H1 (cell line): Measurements from ENCODE around the gene TSC22D1. TPM values are rescaled to one million over a fixed set of nuclear protein-coding genes. Genes with fewer than 3 reads are reported as not detected.

Experiments
- CTCF ChIA-PET: fragments of 300-600 bp; sonication (Branson Sonifier 250); formaldehyde crosslinking; loops from one replicate; lab custom pipeline; 2021; ENCODE audit not compliant: partially characterized antibody; lab: Charles Lee
- POLR2A ChIA-PET: fragments of 300-600 bp; sonication (Branson Sonifier 250); formaldehyde crosslinking; loops from one replicate; lab custom pipeline; 2021; ENCODE audit warnings: inconsistent platforms; ENCODE audit not compliant: partially characterized antibody; lab: Charles Lee
- DNase-seq, 2 experiments: peaks; one replicate each; pipeline versions ENCODE4 v3.0.0 to v3.0.0-alpha.2; 2010 to 2022; ENCODE audit warnings: low spot score in 2 of 2, low read depth in 1 of 2, mixed read lengths in 1 of 2
- FAIRE-seq: peaks from 2 replicates; lab custom pipeline; 2011; peaks lifted over from hg19 to GRCh38; lab: Jason Lieb, UNC
- H2AFZ ChIP-seq: 2 replicates; pipeline ENCODE4 v1.8.1; 2012; ENCODE audit warnings: low read length, inconsistent platforms
- H2AK5ac ChIP-seq: 2 replicates; pipeline ENCODE4 v1.6.1; 2013; ENCODE audit warnings: low read depth, low read length
- H2BK120ac ChIP-seq: replicated peaks from 2 replicates; pipeline ENCODE3; 2013; ENCODE audit warnings: low read depth, low read length, inconsistent platforms
- H2BK12ac ChIP-seq: 2 replicates; pipeline ENCODE4 v1.6.1; 2013; ENCODE audit warnings: low read depth, low read length
- H2BK15ac ChIP-seq: 2 replicates; pipeline ENCODE4 v1.6.1; 2013; ENCODE audit warnings: low read length
- H2BK20ac ChIP-seq: 2 replicates; pipeline ENCODE4 v1.6.1; 2013; ENCODE audit warnings: low read length
- H2BK5ac ChIP-seq: 2 replicates; pipeline ENCODE4 v1.6.1; 2013; ENCODE audit warnings: low read depth, low read length
- H3K14ac ChIP-seq: 2 replicates; pipeline ENCODE4 v1.6.1; 2013; ENCODE audit warnings: inconsistent platforms; ENCODE audit not compliant: insufficient read length
- H3K18ac ChIP-seq: 2 replicates; pipeline ENCODE4 v1.6.1; 2013; ENCODE audit warnings: low read length; ENCODE audit errors: extremely low read depth
- H3K23ac ChIP-seq: 2 replicates; pipeline ENCODE4 v1.6.1; 2013; ENCODE audit warnings: inconsistent platforms; ENCODE audit not compliant: insufficient read length
- H3K23me2 ChIP-seq: 2 replicates; pipeline ENCODE4 v1.6.1; 2013; ENCODE audit warnings: low read depth, low read length
- H3K27ac ChIP-seq: 2 replicates; pipeline ENCODE4 v1.6.1; 2011; ENCODE audit warnings: low read depth, low read length, inconsistent platforms
- H3K27me3 ChIP-seq, 4 experiments: replicated peaks in 1 of 4; 1 replicate in 1 of 4; 2 replicates in 3 of 4; pipeline versions ENCODE4 v1.6.1 to v1.8.1; 2011 to 2013; ENCODE audit warnings: low read length in 3 of 4, mild to moderate bottlenecking in 3 of 4, inconsistent platforms in 2 of 4, mixed read lengths in 2 of 4, moderate library complexity in 1 of 4; ENCODE audit not compliant: control insufficient read depth in 3 of 4, insufficient read depth in 3 of 4; ENCODE audit errors: extremely low read depth in 1 of 4
- H3K36me3 ChIP-seq, 4 experiments: 2 replicates each; pipeline versions ENCODE4 v1.6.1 to v1.8.1; 2011 to 2013; ENCODE audit warnings: mild to moderate bottlenecking in 4 of 4, low read length in 3 of 4, moderate library complexity in 2 of 4, control low read depth in 1 of 4, inconsistent platforms in 1 of 4; ENCODE audit not compliant: insufficient read depth in 4 of 4, control insufficient read depth in 2 of 4
- H3K4ac ChIP-seq: replicated peaks from 2 replicates; pipeline ENCODE3; 2013; ENCODE audit warnings: low read length, low read depth, mixed read lengths, inconsistent platforms; ENCODE audit not compliant: insufficient read length
- H3K4me1 ChIP-seq, 4 experiments: replicated peaks in 1 of 4; 1 replicate in 1 of 4; 2 replicates in 3 of 4; pipeline versions ENCODE4 v1.6.1 to v1.8.1; 2011 to 2013; ENCODE audit warnings: low read length in 3 of 4, inconsistent platforms in 2 of 4, mixed read lengths in 1 of 4; ENCODE audit not compliant: insufficient read depth in 4 of 4, control insufficient read depth in 3 of 4
- H3K4me2 ChIP-seq, 2 experiments: 2 replicates each; pipeline versions ENCODE4 v1.6.1 to v1.8.1; 2011 to 2013; ENCODE audit warnings: low read depth in 2 of 2, low read length in 2 of 2, control low read depth in 1 of 2, inconsistent platforms in 1 of 2, mild to moderate bottlenecking in 1 of 2; ENCODE audit not compliant: insufficient read depth in 1 of 2
- H3K4me3 ChIP-seq, 4 experiments: fragments of 200-600, 300-600 bp in 1 of 4; sonication (generic), shearing (Covaris generic), sonication (Bioruptor Twin) in 1 of 4; 2 replicates each; pipeline versions ENCODE4 v1.5.1 to v1.8.1; 2011 to 2016; ENCODE audit warnings: low read length in 4 of 4, low read depth in 3 of 4, control low read depth in 2 of 4, inconsistent platforms in 2 of 4, mild to moderate bottlenecking in 2 of 4, mixed read lengths in 1 of 4, moderate library complexity in 1 of 4; ENCODE audit not compliant: insufficient read depth in 2 of 4; ENCODE audit errors: extremely low read depth in 1 of 4
- H3K56ac ChIP-seq: replicated peaks from 2 replicates; pipeline ENCODE3; 2013; ENCODE audit warnings: low read depth, mild to moderate bottlenecking, mixed read lengths, low read length, inconsistent platforms; ENCODE audit not compliant: insufficient read length
- H3K79me1 ChIP-seq: 2 replicates; pipeline ENCODE4 v1.6.1; 2013; ENCODE audit warnings: low read depth, low read length, control low read depth
- H3K79me2 ChIP-seq, 2 experiments: 2 replicates each; pipeline versions ENCODE4 v1.6.1 to v1.8.1; 2012 to 2013; ENCODE audit warnings: low read length in 2 of 2, mild to moderate bottlenecking in 2 of 2, inconsistent platforms in 1 of 2; ENCODE audit not compliant: insufficient read depth in 2 of 2, control insufficient read depth in 1 of 2
- H3K9ac ChIP-seq, 4 experiments: replicated peaks in 1 of 4; 1 replicate in 1 of 4; 2 replicates in 3 of 4; pipeline versions ENCODE4 v1.6.1 to v1.8.1; 2011 to 2013; ENCODE audit warnings: low read depth in 3 of 4, low read length in 3 of 4, control low read depth in 2 of 4, mild to moderate bottlenecking in 2 of 4, moderate library complexity in 2 of 4, inconsistent platforms in 1 of 4; ENCODE audit errors: extremely low read depth in 1 of 4
- H3K9me3 ChIP-seq, 2 experiments: 2 replicates each; pipeline versions ENCODE4 v1.6.1 to v1.8.1; 2012 to 2013; ENCODE audit warnings: mild to moderate bottlenecking in 2 of 2, moderate library complexity in 2 of 2, control low read depth in 1 of 2, inconsistent platforms in 1 of 2, low read depth in 1 of 2, low read length in 1 of 2, mixed read lengths in 1 of 2; ENCODE audit not compliant: insufficient read depth in 2 of 2
- H4K20me1 ChIP-seq, 2 experiments: replicated peaks in 1 of 2; 2 replicates each; pipeline versions ENCODE3 to v1.8.1; 2011 to 2013; ENCODE audit warnings: inconsistent platforms in 2 of 2, low read length in 2 of 2, mild to moderate bottlenecking in 1 of 2; ENCODE audit not compliant: insufficient read depth in 2 of 2, control insufficient read depth in 1 of 2
- H4K5ac ChIP-seq: 2 replicates; pipeline ENCODE4 v1.6.1; 2013; ENCODE audit warnings: low read length, low read depth, mixed read lengths, inconsistent platforms; ENCODE audit not compliant: insufficient read length
- H4K8ac ChIP-seq: 2 replicates; pipeline ENCODE4 v1.8.0; 2013; ENCODE audit warnings: mild to moderate bottlenecking, moderate library complexity, low read length, inconsistent platforms; ENCODE audit not compliant: insufficient read depth; ENCODE audit errors: extremely low read depth
- H4K91ac ChIP-seq: replicated peaks from 2 replicates; pipeline ENCODE3; 2013; ENCODE audit warnings: low read length, mixed read lengths, inconsistent platforms; ENCODE audit not compliant: insufficient read length
- RXRA ChIP-seq: IDR thresholded peaks from 2 replicates; pipeline ENCODE4 v1.6.1; 2011; ENCODE audit warnings: low read depth, mild to moderate bottlenecking, low read length, moderate library complexity; ENCODE audit not compliant: insufficient read depth
- WGBS, 2 experiments: shearing (Covaris generic) in 1 of 2; methylation state at CpG; one replicate each; pipeline versions ENCODE4 v1.1.6 to v1.1.7; 2013 to 2015; ENCODE audit warnings: low lambda C conversion rate in 2 of 2, mixed read lengths in 2 of 2, inconsistent platforms in 1 of 2, low coverage in 1 of 2, missing lambda C conversion rate in 1 of 2; ENCODE audit not compliant: insufficient replicate concordance in 2 of 2, insufficient coverage in 1 of 2, insufficient read length in 1 of 2; ENCODE audit errors: extremely low coverage in 1 of 2, missing lambda C conversion rate in 1 of 2; 5-methylcytosine and 5-hydroxymethylcytosine counted together
- polyA plus RNA-seq, 7 experiments: library from polyadenylated mRNA; depleted of rRNA in 3 of 7; stranded (reverse) in 5 of 7; unstranded in 2 of 7; fragments of >200 nt in 5 of 7; fragments of 200-250 nt in 2 of 7; gene quantifications; 1 replicate in 5 of 7; 2 replicates in 1 of 7; 4 replicates in 1 of 7; pipeline versions ENCODE4 v1.2.1 to v1.2.3, GENCODE V29; 2011 to 2013; ENCODE audit warnings: missing spikeins in 2 of 7, mixed read lengths in 2 of 7
- total RNA-seq: library from RNA; stranded (reverse); fragmentation: NEBNext Ultra II Directional; extraction: Animal tissue kit (Norgen Biotek cat#: 25700); gene quantifications from 2 replicates; pipeline ENCODE4 v1.2.1, GENCODE V29; 2021

The TSC22D1 gene
- total and polyA plus RNA-seq, 2 of the 8 experiments (the other 6 are each of a cell fraction or from before 2014, with no cell fraction given), result 52.6 to 80.9 TPM

- Histone ChIP-seq H3K27ac (no peak overlapping the region), H2BK12ac (peak overlapping the region; percentile 20; the same call in 1 of the 2 replicates)
These were observed 166.5 kb downstream of the TSC22D1 start for GRCh38 chr13:44409595-44409994.

More at GRCh38 chr13:44409595-44409994, 166.5 kb downstream of the TSC22D1 start:
- WGBS, 2 experiments, result 78% methylated on average over 4 of the region's 4 CpGs; no CpG with 5 or more reads in 1 of the 2 experiments
- no peaks in the 10 kb centered on the region for H3K27me3 ChIP-seq
- TF ChIP-seq RXRA, result no peak
- TF ChIP-seq, all 59 proteins: peak for 0
- H3K4me2 ChIP-seq, result no peak overlapping the region
- H3K79me2 ChIP-seq, result no peaks in the 10 kb centered on the region
- H4K5ac ChIP-seq, result no peak overlapping the region
- ChIA-PET CTCF (interaction anchor here (1.3 to 1.6 kb wide), 2 partner anchors 16 to 29 kb away, joined by 3 to 5 read pairs; no protein-coding TSS in a partner anchor), POLR2A (interaction anchor here (11.1 kb wide), 1 partner anchor 23 kb away, joined by 125 read pairs; no protein-coding TSS in a partner anchor)
- H3K23ac ChIP-seq, result no peak overlapping the region
- FAIRE-seq (no peak), DNase-seq (no peak)
- peak overlapping the region; percentile 55 for H2BK120ac ChIP-seq
- H2AFZ ChIP-seq, result no peak overlapping the region
- no peak overlapping the region for H3K4ac ChIP-seq
- no peak overlapping the region for H3K14ac ChIP-seq
- H3K79me1 ChIP-seq, result no peaks in the 10 kb centered on the region
- no peak overlapping the region for H4K8ac ChIP-seq
- no peak overlapping the region for H3K4me3 ChIP-seq
- H2BK20ac ChIP-seq, result no peak overlapping the region
- H3K23me2 ChIP-seq, result no peaks in the 10 kb centered on the region; the same call in 1 of the 2 replicates
- H2BK5ac ChIP-seq, result no peak overlapping the region
- H3K9me3 ChIP-seq, result no peaks in the 10 kb centered on the region; a peak in 1 of 4 replicates
- H3K36me3 ChIP-seq, result no peaks in the 10 kb centered on the region
- no peak overlapping the region for H2AK5ac ChIP-seq
- H3K18ac ChIP-seq, result no peak overlapping the region
- no peak overlapping the region for H3K9ac ChIP-seq
- no peaks in the 10 kb centered on the region for H4K20me1 ChIP-seq
- H4K91ac ChIP-seq, result no peak overlapping the region
- H3K4me1 ChIP-seq, result peaks cover 10 to 25% (median 20%) of the 10 kb centered on the region in 4 experiments
- H2BK15ac ChIP-seq, result no peak overlapping the region; the same call in 1 of the 2 replicates
- no peak overlapping the region for H3K56ac ChIP-seq
